ENCODE data around the gene CRAT. TPM values are rescaled to one million over a fixed set of nuclear protein-coding genes. Genes with fewer than 3 reads are reported as not detected.

The CRAT gene
- total RNA-seq: 10 to 100 TPM; 17.2 to 17.5 TPM
- polyA plus RNA-seq (2013, experiment 1 of 2): 25.3 TPM
- 24.3 TPM for polyA plus RNA-seq (2013, experiment 2 of 2)
- long read RNA-seq, experiment 1, partial matches to known transcripts: 7 of 13 reads
- long read RNA-seq, experiment 1, other reads (novel, unspliced or antisense): 1 of 13 reads
- long read RNA-seq, experiment 2, transcript CRAT-201 (14 exons, 2,763 nt): major isoform, 24 of 48 reads
- long read RNA-seq, experiment 2, transcript CRAT-207 (15 exons, 2,253 nt): minor isoform, 11 of 48 reads
- long read RNA-seq, experiment 2, partial matches to known transcripts: 6 of 48 reads
- long read RNA-seq, experiment 2, other reads (novel, unspliced or antisense): 6 of 48 reads
- long read RNA-seq, experiment 3, transcript CRAT-207 (15 exons, 2,253 nt): minor isoform, 32 of 107 reads
- long read RNA-seq, experiment 3, transcript CRAT-201 (14 exons, 2,763 nt): major isoform, 56 of 107 reads
- long read RNA-seq, experiment 3, partial matches to known transcripts: 4 of 107 reads
- long read RNA-seq, experiment 3, other reads (novel, unspliced or antisense): 13 of 107 reads
- long read RNA-seq, experiment 4, partial matches to known transcripts: 2 of 2 reads
- long read RNA-seq, experiment 4, other reads (novel, unspliced or antisense): 0 of 2 reads

GRCh38 chr9:129110740-129111527 is at the start of gene CRAT, which contains the start of gene PTPA:
Gene CRAT, minus strand, starts transcription at chr9:129110793. Its CDS starts 284 bp downstream, at chr9:129110509.
Gene PTPA, plus strand, starts transcription at chr9:129111415. Its CDS starts 186 bp downstream, at chr9:129111601.
- peak; percentile 99 for DNase-seq
- Mint-ChIP-seq H3K27me3 (ENCODE audit: insufficient read depth) (peaks cover 24% of the 10 kb centered on the region), H3K9me3 (no peaks in the 10 kb centered on the region), H3K4me3 (peak within 1 kb of the TSS; percentile 94), H3K4me1 (peaks cover 17% of the 10 kb centered on the region), H3K36me3 (ENCODE audit: low read depth) (peaks cover 3% of the 10 kb centered on the region), H3K27ac (peak within 1 kb of the TSS; percentile 98)
- H3K4me1 ChIP-seq (ENCODE audit: control insufficient read depth, insufficient read depth, low read length): no peaks in the 10 kb centered on the region
- H3K36me3 ChIP-seq (ENCODE audit: control insufficient read depth, insufficient read depth, low read length): no peaks in the 10 kb centered on the region
- H3K4me3 ChIP-seq (ENCODE audit: low read length): peak within 1 kb of the TSS; percentile 98
- H3K27me3 ChIP-seq (ENCODE audit: control insufficient read depth, insufficient read depth, low read length, poor library complexity, severe bottlenecking): peaks cover 8% of the 10 kb centered on the region
- H3K9me3 ChIP-seq (ENCODE audit: control insufficient read depth, low read length): no peaks in the 10 kb centered on the region
- TF ChIP-seq, protein P1, sequence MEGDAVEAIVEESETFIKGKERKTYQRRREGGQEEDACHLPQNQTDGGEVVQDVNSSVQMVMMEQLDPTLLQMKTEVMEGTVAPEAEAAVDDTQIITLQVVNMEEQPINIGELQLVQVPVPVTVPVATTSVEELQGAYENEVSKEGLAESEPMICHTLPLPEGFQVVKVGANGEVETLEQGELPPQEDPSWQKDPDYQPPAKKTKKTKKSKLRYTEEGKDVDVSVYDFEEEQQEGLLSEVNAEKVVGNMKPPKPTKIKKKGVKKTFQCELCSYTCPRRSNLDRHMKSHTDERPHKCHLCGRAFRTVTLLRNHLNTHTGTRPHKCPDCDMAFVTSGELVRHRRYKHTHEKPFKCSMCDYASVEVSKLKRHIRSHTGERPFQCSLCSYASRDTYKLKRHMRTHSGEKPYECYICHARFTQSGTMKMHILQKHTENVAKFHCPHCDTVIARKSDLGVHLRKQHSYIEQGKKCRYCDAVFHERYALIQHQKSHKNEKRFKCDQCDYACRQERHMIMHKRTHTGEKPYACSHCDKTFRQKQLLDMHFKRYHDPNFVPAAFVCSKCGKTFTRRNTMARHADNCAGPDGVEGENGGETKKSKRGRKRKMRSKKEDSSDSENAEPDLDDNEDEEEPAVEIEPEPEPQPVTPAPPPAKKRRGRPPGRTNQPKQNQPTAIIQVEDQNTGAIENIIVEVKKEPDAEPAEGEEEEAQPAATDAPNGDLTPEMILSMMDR (conservative IDR thresholded peaks at IDR 0.05): no peak
- H3K9ac ChIP-seq (ENCODE audit: extremely low read depth, low read length, poor library complexity, severe bottlenecking): peak within 1 kb of the TSS; percentile 78
- WGBS, 2 experiments (ENCODE audit: insufficient coverage in 1 of 2, insufficient read length in 1 of 2): 0% methylated on average over 23 to 75 of the region's 77 CpGs
- peak within 1 kb of the TSS; percentile 94 for H3K27ac ChIP-seq (ENCODE audit: low read depth, low read length)

GRCh38 chr9:129156163-129156562 is 45.6 kb upstream of the CRAT start:
- no peak overlapping the region for H3K4me3 ChIP-seq (ENCODE audit: low read length)
- WGBS, 2 experiments (ENCODE audit: insufficient coverage in 1 of 2, insufficient read length in 1 of 2): 94 to 97% methylated on average over 7 to 10 of the region's 10 CpGs
- no peaks in the 10 kb centered on the region for H3K9me3 ChIP-seq (ENCODE audit: control insufficient read depth, low read length)
- TF ChIP-seq, protein P1 (conservative IDR thresholded peaks at IDR 0.05): no peak
- no peaks in the 10 kb centered on the region for H3K36me3 ChIP-seq (ENCODE audit: control insufficient read depth, insufficient read depth, low read length)
- Mint-ChIP-seq H3K36me3 (ENCODE audit: low read depth) (peaks cover 25% of the 10 kb centered on the region), H3K4me1 (no peaks in the 10 kb centered on the region), H3K9me3 (no peaks in the 10 kb centered on the region), H3K4me3 (no peak overlapping the region), H3K27me3 (ENCODE audit: insufficient read depth) (no peaks in the 10 kb centered on the region), H3K27ac (no peak overlapping the region)
- no peak overlapping the region for H3K9ac ChIP-seq (ENCODE audit: extremely low read depth, low read length, poor library complexity, severe bottlenecking)
- H3K27me3 ChIP-seq (ENCODE audit: control insufficient read depth, insufficient read depth, low read length, poor library complexity, severe bottlenecking): no peaks in the 10 kb centered on the region
- no peak for DNase-seq
- H3K4me1 ChIP-seq (ENCODE audit: control insufficient read depth, insufficient read depth, low read length): no peaks in the 10 kb centered on the region
- H3K27ac ChIP-seq (ENCODE audit: low read depth, low read length): no peak overlapping the region

GRCh38 chr9:129154866-129155477 is 44.4 kb upstream of the CRAT start:
- H3K4me1 ChIP-seq (ENCODE audit: control insufficient read depth, insufficient read depth, low read length): no peaks in the 10 kb centered on the region
- H3K4me3 ChIP-seq (ENCODE audit: low read length): no peak overlapping the region
- Mint-ChIP-seq H3K4me3 (no peak overlapping the region), H3K27ac (no peak overlapping the region), H3K27me3 (ENCODE audit: insufficient read depth) (no peaks in the 10 kb centered on the region), H3K9me3 (no peaks in the 10 kb centered on the region), H3K36me3 (ENCODE audit: low read depth) (peaks cover 26% of the 10 kb centered on the region), H3K4me1 (no peaks in the 10 kb centered on the region)
- no peak overlapping the region for H3K27ac ChIP-seq (ENCODE audit: low read depth, low read length)
- no peak overlapping the region for H3K9ac ChIP-seq (ENCODE audit: extremely low read depth, low read length, poor library complexity, severe bottlenecking)
- H3K9me3 ChIP-seq (ENCODE audit: control insufficient read depth, low read length): no peaks in the 10 kb centered on the region
- no peak for DNase-seq
- 96% methylated on average over 11 to 16 of the region's 16 CpGs for WGBS, 2 experiments (ENCODE audit: insufficient coverage in 1 of 2, insufficient read length in 1 of 2)
- TF ChIP-seq, protein P1 (conservative IDR thresholded peaks at IDR 0.05): no peak
- no peaks in the 10 kb centered on the region for H3K36me3 ChIP-seq (ENCODE audit: control insufficient read depth, insufficient read depth, low read length)
- no peaks in the 10 kb centered on the region for H3K27me3 ChIP-seq (ENCODE audit: control insufficient read depth, insufficient read depth, low read length, poor library complexity, severe bottlenecking)
